ENCODE results near the gene GAA. TPM values are rescaled to one million over a fixed set of nuclear protein-coding genes. Genes with fewer than 3 reads are reported as not detected.

The GAA gene
- total and polyA plus RNA-seq, 2 donors (not counting 1 experiment from before 2014, with no cell fraction given), result 32.3 to 39.4 TPM

- Histone ChIP-seq H3K4me3 (ENCODE audit: control extremely low read depth in 1 of 5, extremely low read depth in 1 of 5, insufficient read depth in 1 of 5, low read depth in 2 of 5, low read length in 4 of 5) (no peak overlapping the region), H3K36me3 (replicated peaks in 1 of 2; ENCODE audit: control extremely low read depth in 1 of 2, control insufficient read depth in 1 of 2, extremely low read depth in 1 of 2, insufficient read depth in 2 of 2, low read length in 1 of 2) (no peaks in the 10 kb centered on the region), H3K9me3 (ENCODE audit: control extremely low read depth in 1 of 3, control insufficient read depth in 2 of 3, insufficient read depth in 1 of 3, low read length in 2 of 3) (no peaks in the 10 kb centered on the region), H4K20me1 (ENCODE audit: control insufficient read depth, insufficient read depth, low read length, poor library complexity, severe bottlenecking) (no peaks in the 10 kb centered on the region), H3K27me3 (replicated peaks in 1 of 4; ENCODE audit: control extremely low read depth in 1 of 4, control insufficient read depth in 3 of 4, insufficient read depth in 4 of 4, low read length in 3 of 4) (no peaks in the 10 kb centered on the region), H3K4me2 (replicated peaks; ENCODE audit: low read depth, low read length, poor library complexity, severe bottlenecking) (no peak overlapping the region), H3K9ac (ENCODE audit: low read length) (no peak overlapping the region), H3K4me1 (ENCODE audit: control insufficient read depth in 2 of 2, insufficient read depth in 2 of 2, low read length in 2 of 2) (peaks cover 14 to 21% of the 10 kb centered on the region in 2 donors), H2AFZ (ENCODE audit: insufficient read depth, low read depth, low read length, poor library complexity, severe bottlenecking) (no peak overlapping the region), H3K79me2 (ENCODE audit: control insufficient read depth, insufficient read depth, low read length) (no peaks in the 10 kb centered on the region), H3K27ac (ENCODE audit: low read length in 2 of 2) (no peak overlapping the region)
- Mint-ChIP-seq H3K4me3 (no peak overlapping the region), H3K27me3 (no peaks in the 10 kb centered on the region), H3K9me3 (ENCODE audit: insufficient read depth) (no peaks in the 10 kb centered on the region), H3K4me1 (peaks cover 21% of the 10 kb centered on the region), H3K27ac (no peak overlapping the region)
- ChIA-PET POLR2A (no interaction called here), CTCF (interaction anchor here (0.6 kb wide), 1 partner anchor 14 kb away, joined by 3 read pairs; no protein-coding TSS in a partner anchor)
- 96% methylated on average over 18 of the region's 18 CpGs for WGBS (ENCODE audit: insufficient coverage)
- no peak for TF ChIP-seq CTCF (IDR thresholded peaks at IDR 0.05)
- no peak for TF ChIP-seq EZH2 (IDR thresholded peaks at IDR 0.05; ENCODE audit: borderline replicate concordance, insufficient read depth, low read depth, low read length, poor library complexity, severe bottlenecking)
- DNase-seq (no peak), ATAC-seq (ENCODE audit: low read depth) (no peak)
- intact Hi-C loops (cut with micrococcal nuclease), result loop anchor here (5.0 kb wide), 1 partner anchor 98 kb away; no protein-coding TSS in a partner anchor
Measured at GRCh38 chr17:80104956-80105375, 3.6 kb downstream of the GAA start.

- Histone ChIP-seq H3K4me2 (replicated peaks; ENCODE audit: low read depth, low read length, poor library complexity, severe bottlenecking) (no peak overlapping the region), H4K20me1 (ENCODE audit: control insufficient read depth, insufficient read depth, low read length, poor library complexity, severe bottlenecking) (no peaks in the 10 kb centered on the region), H3K79me2 (ENCODE audit: control insufficient read depth, insufficient read depth, low read length) (no peaks in the 10 kb centered on the region), H3K4me3 (ENCODE audit: control extremely low read depth in 1 of 5, extremely low read depth in 1 of 5, insufficient read depth in 1 of 5, low read depth in 2 of 5, low read length in 4 of 5) (no peak overlapping the region), H3K9me3 (ENCODE audit: control extremely low read depth in 1 of 3, control insufficient read depth in 2 of 3, insufficient read depth in 1 of 3, low read length in 2 of 3) (no peaks in the 10 kb centered on the region), H3K4me1 (ENCODE audit: control insufficient read depth in 2 of 2, insufficient read depth in 2 of 2, low read length in 2 of 2) (peaks cover 7 to 13% of the 10 kb centered on the region in 2 donors), H3K9ac (ENCODE audit: low read length) (no peak overlapping the region), H3K27ac (ENCODE audit: low read length in 2 of 2) (no peak overlapping the region), H3K36me3 (replicated peaks in 1 of 2; ENCODE audit: control extremely low read depth in 1 of 2, control insufficient read depth in 1 of 2, extremely low read depth in 1 of 2, insufficient read depth in 2 of 2, low read length in 1 of 2) (no peaks in the 10 kb centered on the region), H2AFZ (ENCODE audit: insufficient read depth, low read depth, low read length, poor library complexity, severe bottlenecking) (no peak overlapping the region), H3K27me3 (replicated peaks in 1 of 4; ENCODE audit: control extremely low read depth in 1 of 4, control insufficient read depth in 3 of 4, insufficient read depth in 4 of 4, low read length in 3 of 4) (no peaks in the 10 kb centered on the region)
- intact Hi-C loops (cut with micrococcal nuclease), result no loop called here
- WGBS (ENCODE audit: insufficient coverage), result 93% methylated on average over 29 of the region's 29 CpGs
- H3K4me1 Mint-ChIP-seq, result peaks cover 14% of the 10 kb centered on the region
- ATAC-seq (ENCODE audit: low read depth) (no peak), DNase-seq (no peak)
- TF ChIP-seq CTCF (IDR thresholded peaks at IDR 0.05), result no peak
- TF ChIP-seq EZH2 (IDR thresholded peaks at IDR 0.05; ENCODE audit: borderline replicate concordance, insufficient read depth, low read depth, low read length, poor library complexity, severe bottlenecking), result no peak
- H3K27ac Mint-ChIP-seq, result no peak overlapping the region
- CTCF ChIA-PET, result no interaction called here
- no peak overlapping the region for H3K4me3 Mint-ChIP-seq
- no peaks in the 10 kb centered on the region for H3K27me3 Mint-ChIP-seq
- H3K9me3 Mint-ChIP-seq (ENCODE audit: insufficient read depth), result no peaks in the 10 kb centered on the region
- POLR2A ChIA-PET, result no interaction called here
Measured at GRCh38 chr17:80105762-80106161, 4.4 kb downstream of the GAA start.

Measured in B cell (primary cell).